Cardiac septum (tissue), 1 donor: ENCODE results near the gene CHP2. TPM values are rescaled to one million over a fixed set of nuclear protein-coding genes. Genes with fewer than 3 reads are reported as not detected.
"Not testable (repeated sequence)": the region's sequence is repeated elsewhere in the genome, so short reads cannot be mapped to it uniquely, and the experiment has no call there.

Experiments used
- DNase-seq: peaks from one replicate; pipeline ENCODE4 v3.0.0-alpha.2; 2020; ENCODE audit warnings: low spot score
- intact Hi-C: fragments of 100-400 bp; cut with DNase I; formaldehyde crosslinking; loops from one replicate; pipeline ENCODE4 v1.14.0; 2022
- long read RNA-seq: library from polyadenylated mRNA; unstranded; transcript quantifications from one replicate; pipeline ENCODE4 v2.0.0, GENCODE V29; 2021
- total RNA-seq: library from RNA; stranded (reverse); fragmentation: NEBNext Ultra II Directional; extraction: Animal tissue kit (Norgen Biotek cat#: 25700); gene quantifications from one replicate; pipeline ENCODE4 v1.2.1, GENCODE V29; 2021
- donor health status: DM: no; HTN: no; CAD: no.

Gene CHP2
- not detected for total RNA-seq
- long read RNA-seq, result 0 reads

DNA sequence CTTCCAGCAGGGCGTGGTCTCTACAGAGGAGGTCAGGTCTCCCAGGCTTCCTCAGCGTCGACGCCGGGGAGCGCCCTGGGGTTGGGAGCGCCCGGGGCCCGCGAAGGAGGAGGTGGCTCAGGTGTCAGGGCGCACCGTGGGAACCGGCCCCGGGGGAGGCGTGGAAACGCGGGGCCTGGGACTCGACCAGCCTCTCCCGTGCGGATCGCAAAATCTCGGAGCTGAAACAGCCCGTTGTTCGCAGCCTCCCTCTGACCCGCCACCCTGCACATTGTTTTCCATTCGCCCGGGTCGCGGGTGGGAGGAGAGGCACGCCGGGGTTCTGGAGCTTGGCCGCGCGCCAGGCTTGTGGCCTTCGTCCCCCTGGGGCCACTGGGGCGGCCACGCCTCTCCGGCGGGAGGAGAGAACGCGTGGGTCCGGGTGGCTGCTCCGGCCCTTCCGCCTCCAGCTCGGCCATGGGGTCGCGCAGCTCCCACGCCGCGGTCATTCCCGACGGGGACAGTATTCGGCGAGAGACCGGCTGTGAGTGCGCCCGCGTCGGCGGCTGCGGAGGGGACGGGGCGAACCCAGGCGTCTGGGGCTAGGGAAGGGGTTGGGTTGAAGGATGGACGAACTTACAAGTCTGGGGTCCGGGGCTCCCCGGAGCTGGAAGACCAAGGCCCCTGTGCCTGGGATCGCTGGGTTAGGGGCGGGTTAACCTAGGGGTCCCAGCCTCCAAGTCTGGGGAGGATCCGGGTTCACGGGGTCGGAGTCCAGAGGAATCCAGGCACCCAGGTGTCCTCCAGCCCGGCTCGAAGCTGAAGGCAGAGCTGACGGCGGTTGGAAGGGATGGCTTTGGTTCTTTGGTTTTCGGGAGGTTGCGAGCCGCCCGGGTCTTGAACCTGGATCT, at the start of gene CHP2:
TSS of gene CHP2 (plus strand) at position 433 of the 890 bp plus-strand sequence. CDS start at position 457, 24 bp downstream.
- intact Hi-C loops, result no loop called here
- DNase-seq, result no peak

DNA sequence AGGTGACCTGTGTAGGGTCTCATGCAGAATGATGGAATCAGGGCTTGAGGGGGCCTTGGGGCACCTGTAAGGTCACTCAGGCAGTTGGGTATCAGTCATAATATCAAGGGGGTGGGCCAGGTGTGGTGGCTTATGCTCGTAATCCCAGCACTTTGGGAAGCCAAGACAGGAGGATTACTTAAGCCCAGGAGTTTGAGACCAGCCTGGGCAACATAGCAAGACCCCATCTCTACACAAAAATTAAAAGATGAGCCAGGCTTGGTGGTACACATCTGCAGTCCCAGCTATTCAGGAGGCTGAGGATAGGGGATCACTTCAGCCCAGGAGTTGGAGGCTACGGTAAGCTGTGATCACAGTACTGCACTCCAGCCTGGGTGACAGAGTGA, 49.3 kb upstream of the CHP2 start:
- intact Hi-C loops, result no loop called here
- no peak for DNase-seq

DNA sequence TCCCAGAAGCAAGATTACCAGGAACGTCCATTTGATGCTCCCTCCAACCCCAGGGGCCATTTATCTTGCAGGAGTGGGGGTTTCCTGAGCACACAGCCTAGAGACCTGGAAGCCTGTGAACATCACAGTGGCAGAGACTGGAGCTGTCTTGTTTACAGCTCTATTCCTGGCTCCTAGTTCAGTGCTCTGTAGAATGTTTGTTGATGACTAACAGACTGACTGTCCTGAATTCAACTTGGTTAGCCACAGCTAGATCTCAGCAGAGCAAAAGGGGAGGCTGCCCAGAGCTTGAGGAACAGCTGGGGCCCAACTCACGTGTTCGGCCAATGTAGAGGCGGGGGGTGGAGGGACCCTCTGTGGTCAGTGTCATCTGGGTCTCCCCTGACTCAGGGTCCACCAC, 48.4 kb upstream of the CHP2 start:
- intact Hi-C loops, result no loop called here

DNA sequence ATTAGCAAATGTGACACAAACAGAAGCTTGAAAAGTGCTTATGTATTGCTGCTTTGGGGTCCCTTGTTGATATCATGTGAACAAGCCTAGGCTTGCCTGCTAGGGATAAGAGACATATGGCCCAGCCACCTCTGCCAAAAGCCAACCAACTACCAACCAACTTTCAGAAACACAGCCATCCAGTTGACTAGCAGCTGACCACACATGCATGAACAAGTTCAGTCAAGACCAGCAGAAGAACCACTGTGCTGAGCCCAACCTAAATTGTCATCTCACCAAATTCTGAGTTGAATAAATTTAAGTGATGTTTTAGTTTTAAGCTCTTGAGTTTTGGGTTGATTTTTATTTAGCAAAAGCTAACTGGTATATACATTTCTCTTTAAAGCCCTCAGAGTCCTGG, 45.3 kb upstream of the CHP2 start:
- DNase-seq, result no peak
- intact Hi-C loops, result no loop called here

More for the DNA sequence above, 48.4 kb upstream of the CHP2 start:
- DNase-seq, result no peak

DNA sequence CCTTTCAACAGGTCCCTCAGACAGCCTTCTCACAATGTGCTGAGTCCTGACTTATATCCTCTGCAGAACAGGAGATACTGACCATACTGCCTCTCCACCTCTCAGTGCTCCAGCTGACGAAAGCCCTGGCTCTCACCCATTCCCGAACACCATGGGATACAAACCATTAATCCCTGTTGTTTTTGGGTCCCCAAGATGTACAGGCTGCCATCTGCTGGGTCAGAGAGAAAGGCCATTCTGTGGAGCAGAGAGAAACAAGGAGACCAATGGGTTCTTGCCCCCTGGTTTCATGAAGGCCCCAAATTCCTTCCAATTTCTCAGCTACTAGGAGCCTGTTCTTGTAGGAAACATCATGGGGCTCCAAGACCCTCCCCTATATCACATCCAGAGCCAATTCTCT, 44.8 kb upstream of the CHP2 start:
- intact Hi-C loops, result no loop called here
- no peak for DNase-seq

DNA sequence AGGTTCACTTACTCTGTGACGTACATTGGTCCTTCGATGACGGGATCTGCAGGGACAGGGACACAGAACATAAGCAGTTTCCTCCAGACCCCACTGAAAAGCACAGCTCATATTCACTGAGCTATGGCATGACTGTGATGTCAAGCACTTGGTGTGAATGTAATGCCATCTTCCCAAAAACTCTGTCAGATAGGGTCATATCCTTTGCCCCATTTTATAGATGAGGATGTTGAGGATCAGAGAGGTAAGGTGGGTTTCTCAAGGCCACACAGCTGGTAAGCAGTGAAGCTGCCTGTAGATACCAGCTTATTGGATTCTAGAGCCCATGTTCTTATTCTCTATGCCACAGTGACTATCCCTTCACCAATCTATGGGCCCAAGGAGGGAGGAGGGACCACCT, 44.3 kb upstream of the CHP2 start:
- no peak for DNase-seq
- intact Hi-C loops, result no loop called here

DNA sequence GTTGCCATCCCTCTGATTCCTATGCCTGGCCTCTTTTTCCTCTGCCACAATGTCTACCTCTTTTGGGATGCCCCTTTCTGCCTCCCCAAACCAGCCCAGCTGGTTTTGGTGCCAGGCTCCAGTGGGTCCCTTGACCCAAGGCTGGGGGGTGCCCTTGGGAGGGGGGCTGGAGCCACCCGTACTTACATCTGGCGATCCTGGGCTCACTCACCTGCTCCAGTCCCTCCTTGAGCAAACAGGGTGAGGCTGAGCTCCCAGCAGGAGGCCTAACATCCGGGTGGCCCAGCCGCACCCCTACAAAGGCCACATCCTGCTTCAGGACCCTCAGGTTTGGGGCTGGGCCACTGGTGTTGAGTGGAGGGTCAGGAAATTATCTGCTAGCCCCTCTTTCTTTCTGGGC, 43.0 kb upstream of the CHP2 start:
- intact Hi-C loops, result no loop called here
- DNase-seq, result peak; percentile 26

DNA sequence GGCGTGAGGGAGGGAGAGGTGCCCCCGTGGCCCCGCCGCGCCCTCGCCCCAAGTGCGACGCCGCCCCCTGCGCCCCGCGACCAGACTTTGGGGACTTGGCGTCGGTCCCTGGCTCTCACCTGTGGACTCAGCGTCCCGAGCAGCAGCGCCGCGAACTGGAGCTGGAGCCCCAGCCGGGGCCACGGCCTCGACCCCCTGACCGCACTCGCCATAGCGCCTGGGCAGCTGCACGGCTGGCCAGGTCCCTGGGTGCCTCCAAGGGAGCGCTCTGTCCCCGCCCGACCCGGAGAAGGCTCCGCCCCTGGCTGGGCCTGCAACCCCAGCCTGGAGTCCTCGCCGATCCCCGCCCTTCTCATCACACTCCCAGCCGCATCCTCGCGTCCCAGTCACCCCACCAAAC, 41.9 kb upstream of the CHP2 start, which contains the start of gene ERN2:
TSS of gene ERN2 (minus strand) at position 247 of the 400 bp plus-strand sequence. CDS start at position 212, 35 bp downstream.
- DNase-seq, result peak; percentile 57
- intact Hi-C loops, result no loop called here

DNA sequence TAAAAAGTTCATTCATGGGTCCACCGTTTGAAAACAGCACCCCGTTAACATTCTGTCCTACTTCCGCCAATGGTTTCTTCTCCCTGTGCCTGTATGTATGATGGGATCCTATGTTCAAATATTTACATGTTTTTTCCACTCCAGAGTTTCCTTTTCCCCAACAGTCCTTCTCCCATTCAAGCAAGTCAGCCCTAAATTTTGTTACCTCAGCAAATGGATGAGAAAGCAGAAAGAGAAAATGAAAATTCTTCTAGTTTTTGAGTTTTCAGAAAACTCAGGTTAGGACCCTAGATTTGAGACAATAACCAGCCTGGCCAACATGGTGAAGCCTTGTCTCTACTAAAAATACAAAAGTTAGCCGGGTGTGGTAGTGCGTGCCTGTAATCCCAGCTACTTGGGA, 38.3 kb upstream of the CHP2 start:
- no peak for DNase-seq
- intact Hi-C loops, result no loop called here

DNA sequence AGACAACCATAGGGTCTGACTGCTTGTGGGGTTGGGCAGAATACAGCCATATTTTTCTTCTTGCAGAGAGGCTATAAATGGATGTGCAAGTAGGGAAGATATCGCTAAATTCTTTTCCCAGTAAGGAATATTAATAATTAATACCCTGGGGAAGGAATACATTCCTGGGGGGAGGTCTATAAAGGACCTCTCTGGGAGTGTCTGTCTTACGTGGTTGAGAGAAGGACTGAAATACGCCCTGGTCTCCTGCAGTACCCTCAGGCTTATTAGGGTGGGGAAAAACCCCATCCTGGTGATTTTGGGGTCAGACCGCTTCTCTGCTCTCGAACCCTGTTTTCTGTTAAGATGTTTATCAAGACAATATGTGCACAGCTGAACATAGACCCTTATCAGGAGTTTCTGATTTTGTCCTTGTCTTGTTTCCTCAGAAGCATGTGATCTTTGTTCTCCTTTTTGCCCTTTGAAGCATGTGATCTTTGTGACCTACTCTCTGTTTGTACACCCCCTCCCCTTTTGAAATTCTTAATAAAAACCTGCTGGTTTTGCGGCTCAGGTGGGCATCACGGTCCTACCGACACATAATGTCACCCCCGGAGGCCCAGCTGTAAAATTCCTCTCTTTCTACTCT, 32.1 kb upstream of the CHP2 start:
- intact Hi-C loops, DNase-seq: not testable (repeated sequence)

DNA sequence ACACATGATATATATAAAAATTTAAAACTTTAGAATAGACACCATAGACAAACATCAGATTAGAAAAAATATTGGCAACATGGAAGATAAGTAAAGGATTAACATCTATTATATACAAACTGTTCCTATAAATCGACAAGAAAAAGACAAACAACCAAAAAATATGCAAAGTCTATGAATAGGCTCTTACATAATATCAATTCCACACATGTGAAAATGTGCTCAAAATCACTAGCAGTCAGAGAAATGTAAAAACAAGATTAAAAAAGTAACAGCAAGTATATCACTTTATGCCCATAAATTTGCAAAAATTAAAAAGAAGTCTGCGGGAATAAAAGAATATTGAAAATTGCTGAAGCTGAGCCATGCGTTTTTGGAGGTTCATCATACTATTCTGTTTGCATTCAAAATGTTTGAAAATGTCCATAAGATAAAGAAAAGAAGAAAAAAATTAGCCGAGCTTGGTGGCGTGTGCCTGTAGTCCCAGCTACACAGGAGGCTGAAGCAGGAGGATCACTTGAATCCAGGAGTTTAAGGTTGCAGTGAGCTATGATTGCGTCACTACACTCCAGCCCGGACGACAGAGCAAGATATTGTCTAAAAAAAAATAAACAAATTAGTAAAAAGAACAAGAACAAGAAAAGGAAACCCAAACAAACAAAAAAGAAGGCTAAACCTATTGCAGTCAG, 30.6 kb upstream of the CHP2 start:
- no peak for DNase-seq
- intact Hi-C loops, result no loop called here

DNA sequence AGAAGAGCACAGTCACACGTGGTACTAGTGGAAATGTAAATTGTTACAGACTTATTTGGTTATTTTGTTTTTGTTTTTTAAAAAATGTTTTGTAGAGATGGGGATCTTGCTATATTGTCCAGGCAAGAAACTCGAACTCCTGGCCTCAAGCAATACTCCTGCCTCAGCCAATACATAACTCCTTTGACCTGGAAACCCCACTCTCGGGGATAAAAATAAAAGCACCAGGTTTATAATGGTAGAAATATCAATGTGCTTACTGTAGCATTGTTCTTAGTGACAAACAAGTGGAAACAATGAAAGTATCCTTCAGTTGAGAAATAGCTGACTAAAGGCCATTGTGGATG, 30.1 kb upstream of the CHP2 start:
- intact Hi-C loops, result no loop called here
- DNase-seq, result no peak

DNA sequence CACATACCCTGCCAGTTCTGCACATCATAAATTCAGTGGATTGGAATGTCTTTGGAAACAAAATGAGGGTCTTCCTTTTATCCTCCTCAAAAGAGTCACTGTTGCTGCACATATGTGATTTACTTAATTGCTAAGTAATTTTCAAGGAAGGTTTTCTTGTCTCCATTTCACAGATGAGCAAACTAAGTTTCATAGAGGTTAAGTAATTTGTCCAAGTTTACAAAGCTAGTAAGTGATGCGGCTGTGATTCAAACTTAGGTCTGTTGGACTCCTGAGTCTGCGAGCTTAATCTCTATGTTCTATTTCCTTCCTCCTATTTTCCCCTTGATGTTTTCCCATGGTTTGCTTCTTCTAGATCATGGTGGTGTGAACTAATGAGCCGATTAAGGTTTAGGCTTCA, 28.1 kb upstream of the CHP2 start:
- intact Hi-C loops, result no loop called here

DNA sequence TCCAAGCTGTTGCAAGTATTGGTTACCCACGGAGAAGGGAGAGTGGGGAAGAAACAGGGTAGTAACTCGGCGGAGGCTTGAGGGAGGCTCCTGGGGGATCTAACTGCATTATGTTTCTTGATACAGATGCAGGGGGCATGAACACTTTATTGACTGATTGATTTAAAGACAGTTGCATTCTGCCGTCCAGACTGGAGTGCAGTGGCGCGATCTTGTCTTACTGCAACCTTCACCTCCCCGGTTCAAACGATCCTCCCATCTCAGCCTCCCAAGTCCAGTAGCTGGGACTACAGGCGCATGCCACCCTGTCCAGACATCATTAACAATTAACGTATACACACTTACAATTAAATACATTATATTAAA, 26.7 kb upstream of the CHP2 start:
- intact Hi-C loops, result no loop called here
- no peak for DNase-seq

More for the DNA sequence above, 28.1 kb upstream of the CHP2 start:
- DNase-seq, result no peak

DNA sequence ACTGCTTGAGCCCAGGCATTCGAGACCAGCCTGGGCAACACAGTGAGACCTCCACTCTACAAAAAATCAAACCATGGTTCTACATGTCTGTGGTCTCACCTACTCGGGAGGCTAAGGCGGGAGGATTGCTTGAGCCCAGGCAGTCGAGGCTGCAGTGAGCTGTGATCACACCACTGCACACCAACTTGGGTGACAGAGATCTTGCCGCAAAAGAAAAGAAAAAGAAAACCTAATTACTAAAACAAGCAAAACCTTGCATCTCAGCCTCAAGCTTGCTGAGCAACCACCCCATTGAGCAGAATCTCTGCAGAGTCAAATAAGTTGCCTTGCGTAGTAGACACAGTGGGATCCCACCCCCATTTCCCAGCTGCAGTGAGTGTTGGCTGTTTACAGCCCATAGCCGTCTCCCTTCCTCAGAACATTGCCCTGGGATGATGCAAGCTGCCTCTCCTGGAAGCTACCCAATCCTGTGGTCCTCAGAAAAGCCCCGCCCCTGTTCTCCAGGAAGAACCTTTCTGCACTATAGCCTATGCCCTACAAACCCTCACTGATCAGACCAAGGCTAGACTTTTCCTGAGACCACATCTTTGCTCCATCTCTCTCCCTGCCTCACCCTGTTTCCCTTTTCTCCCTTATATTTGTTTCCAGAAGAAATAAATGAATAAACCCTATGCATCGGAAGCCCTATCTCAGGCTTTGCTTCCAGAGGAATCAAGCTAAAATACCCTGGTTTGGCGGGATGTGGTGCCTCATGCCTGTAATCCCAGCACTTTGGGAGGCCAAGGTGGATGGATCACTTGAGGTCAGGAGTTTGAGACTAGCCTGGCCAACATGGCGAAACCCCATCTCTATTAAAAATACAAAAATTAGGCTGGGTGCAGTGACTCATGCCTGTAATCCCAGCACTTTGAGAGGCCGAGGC, 25.1 kb upstream of the CHP2 start:
- DNase-seq, result no peak
- intact Hi-C loops, result no loop called here

DNA sequence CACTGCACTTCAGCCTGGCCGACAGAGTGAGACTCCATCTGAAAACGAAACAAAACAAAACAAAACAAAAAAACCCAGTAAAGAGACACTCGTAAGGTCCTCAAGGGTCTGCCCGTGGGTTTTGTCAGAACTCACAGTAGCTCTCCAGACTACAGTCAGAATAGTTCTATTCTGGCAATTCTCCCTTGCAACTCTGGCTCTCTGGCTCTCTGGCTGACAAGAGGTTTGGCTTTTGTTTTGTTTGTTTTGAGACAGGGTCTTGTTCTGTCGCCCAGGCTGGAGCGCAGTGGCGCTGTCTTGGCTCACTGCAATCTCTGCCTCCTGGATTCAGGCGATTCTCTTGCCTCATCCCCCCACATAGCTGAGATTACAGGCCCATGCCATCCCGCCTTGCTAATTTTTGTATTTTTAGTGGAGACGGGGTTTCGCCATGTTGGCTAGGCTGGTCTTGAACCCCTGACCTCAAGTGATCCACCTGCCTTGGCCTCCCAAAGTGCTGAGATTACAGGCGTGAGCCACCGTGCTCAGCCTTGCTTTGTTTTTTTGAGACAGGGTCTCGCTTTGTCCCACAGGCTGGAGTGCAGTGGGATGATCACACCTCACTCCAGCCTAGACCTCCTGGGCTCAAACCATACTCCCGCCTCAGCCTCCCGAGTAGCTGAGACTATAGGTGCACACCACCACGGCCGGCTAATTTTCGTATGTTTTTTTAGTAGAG, 20.5 kb upstream of the CHP2 start:
- intact Hi-C loops, result no loop called here
- DNase-seq, result no peak

DNA sequence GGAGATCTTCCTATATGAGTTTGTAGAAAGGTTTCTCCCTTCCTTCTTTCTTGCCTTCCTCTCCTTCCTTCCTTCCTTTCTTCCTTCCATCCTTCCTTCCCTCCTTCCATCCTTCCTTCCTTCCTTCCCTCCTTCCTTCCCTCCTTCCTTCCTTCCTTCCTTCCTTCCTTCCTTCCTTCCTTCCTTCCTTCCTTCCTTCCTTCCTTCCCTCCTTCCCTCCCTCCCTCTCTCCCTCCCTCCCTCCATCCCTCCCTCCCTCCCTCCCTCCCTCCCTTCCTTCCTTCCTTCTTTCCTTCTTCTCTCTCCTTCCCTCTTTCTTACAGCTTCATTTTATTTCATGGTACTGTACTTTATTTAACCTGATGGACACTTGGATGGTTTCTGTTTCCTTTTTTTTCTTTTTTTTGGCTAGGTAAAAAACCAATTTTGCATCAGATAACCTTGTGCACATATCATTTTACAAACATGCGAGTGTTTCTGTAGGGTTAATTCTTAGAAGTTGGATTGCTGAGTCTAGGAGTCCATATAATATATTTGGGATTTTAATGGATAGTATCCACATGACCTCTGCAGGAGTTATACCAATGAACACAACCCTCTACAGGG, 17.3 kb upstream of the CHP2 start:
- intact Hi-C loops, result loop anchor here (5.0 kb wide), 1 partner anchor 300 kb away; no protein-coding TSS in a partner anchor
- not testable (repeated sequence) for DNase-seq

DNA sequence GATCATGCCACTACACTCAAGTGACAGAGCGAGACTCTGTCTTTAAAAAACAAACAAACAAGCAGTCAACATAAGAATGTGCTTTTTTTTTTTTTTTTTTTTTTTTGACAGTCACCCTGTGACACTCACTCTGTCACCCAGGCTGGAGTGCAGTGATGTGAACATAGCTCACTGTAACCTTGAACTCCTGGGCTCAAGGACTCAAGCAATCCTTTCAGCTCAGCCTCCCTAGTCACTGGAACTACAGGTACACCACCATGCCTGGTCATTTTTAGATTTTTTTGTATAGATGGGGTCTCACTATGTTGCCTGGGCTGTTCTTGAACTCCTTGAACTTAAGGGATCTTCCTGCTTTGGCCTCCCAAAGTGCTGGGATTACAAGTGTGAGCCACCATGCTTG, 15.3 kb upstream of the CHP2 start:
- DNase-seq, result no peak
- intact Hi-C loops, result loop anchor here (5.0 kb wide), 1 partner anchor 298 kb away; no protein-coding TSS in a partner anchor
